Smooth muscle cell (in vitro differentiated cells): ENCODE results near the gene COPB1. TPM values are rescaled to one million over a fixed set of nuclear protein-coding genes. Genes with fewer than 3 reads are reported as not detected.
A peak's percentile ranks its signal among the peaks of the same experiment; 100 is the strongest.

Experiments
- DNase-seq: peaks from one replicate; lab custom pipeline; 2025; ENCODE audit not compliant: unreplicated experiment; lab: John Stamatoyannopoulos, UW
- H2AFZ ChIP-seq: fragments of 200-600 bp; sonication (generic); 2 replicates; pipeline ENCODE4 v1.6.0; 2016; ENCODE audit warnings: antibody characterized with exemption, low read depth, mild to moderate bottlenecking
- H3F3A ChIP-seq: fragments of 200-600 bp; sonication (generic); 2 replicates; pipeline ENCODE4 v1.6.0; 2017; ENCODE audit warnings: antibody characterized with exemption, low read depth
- H3K27ac ChIP-seq: fragments of 200-600 bp; sonication (generic); 2 replicates; pipeline ENCODE4 v1.5.1; 2016; ENCODE audit warnings: low read depth, mild to moderate bottlenecking
- H3K27me3 ChIP-seq: fragments of 200-600 bp; sonication (generic); 2 replicates; pipeline ENCODE4 v1.6.1; 2016; ENCODE audit warnings: low read depth, mild to moderate bottlenecking
- H3K36me3 ChIP-seq: fragments of 200-600 bp; sonication (generic); 2 replicates; pipeline ENCODE4 v1.5.1; 2016; ENCODE audit warnings: low read depth
- H3K4me1 ChIP-seq: fragments of 200-600 bp; sonication (generic); 2 replicates; pipeline ENCODE4 v1.5.1; 2016; ENCODE audit warnings: low read depth
- H3K4me2 ChIP-seq: fragments of 200-600 bp; sonication (generic); 2 replicates; pipeline ENCODE4 v1.6.0; 2016; ENCODE audit warnings: mild to moderate bottlenecking
- H3K4me3 ChIP-seq: fragments of 200-600 bp; sonication (generic); 2 replicates; pipeline ENCODE4 v1.5.1; 2016; ENCODE audit warnings: mild to moderate bottlenecking
- H3K79me2 ChIP-seq: fragments of 200-600 bp; sonication (generic); 2 replicates; pipeline ENCODE4 v1.6.0; 2016; ENCODE audit warnings: low read depth, mild to moderate bottlenecking
- H3K9ac ChIP-seq: fragments of 200-600 bp; sonication (generic); 2 replicates; pipeline ENCODE4 v1.6.0; 2016; ENCODE audit warnings: low read depth
- H3K9me3 ChIP-seq: fragments of 200-600 bp; sonication (generic); replicated peaks from 2 replicates; pipeline ENCODE4 v1.5.1; 2016; ENCODE audit warnings: low read depth
- H4K20me1 ChIP-seq: fragments of 200-600 bp; sonication (generic); 2 replicates; pipeline ENCODE4 v1.6.0; 2016; ENCODE audit warnings: low read depth
- WGBS: methylation state at CpG from one replicate; pipeline ENCODE4 v1.1.7; 2016; ENCODE audit warnings: low lambda C conversion rate; 5-methylcytosine and 5-hydroxymethylcytosine counted together
- polyA plus RNA-seq: library from polyadenylated mRNA; unstranded; fragments of >200 nt; fragmentation: Nextera tagmentation; extraction: Ambion mirVana; gene quantifications from 2 replicates; pipeline ENCODE4 v1.2.1, GENCODE V29; 2016
- total RNA-seq: library from RNA; depleted of rRNA; stranded (reverse); fragments of >200 nt; gene quantifications from 2 replicates; pipeline ENCODE4 v1.2.3, GENCODE V29; 2014
- TF ChIP-seq, protein P1 (sequence below): fragments of 200-600 bp; sonication (generic); IDR thresholded peaks from 2 replicates; pipeline ENCODE4 v1.5.1; 2017; ENCODE audit warnings: borderline replicate concordance, mild to moderate bottlenecking, antibody characterized with exemption; ENCODE audit not compliant: insufficient read depth, poor library complexity, severe bottlenecking

Gene COPB1
- total and polyA plus RNA-seq, 2 experiments from 2014 or later, result 135 to 299 TPM

DNA sequence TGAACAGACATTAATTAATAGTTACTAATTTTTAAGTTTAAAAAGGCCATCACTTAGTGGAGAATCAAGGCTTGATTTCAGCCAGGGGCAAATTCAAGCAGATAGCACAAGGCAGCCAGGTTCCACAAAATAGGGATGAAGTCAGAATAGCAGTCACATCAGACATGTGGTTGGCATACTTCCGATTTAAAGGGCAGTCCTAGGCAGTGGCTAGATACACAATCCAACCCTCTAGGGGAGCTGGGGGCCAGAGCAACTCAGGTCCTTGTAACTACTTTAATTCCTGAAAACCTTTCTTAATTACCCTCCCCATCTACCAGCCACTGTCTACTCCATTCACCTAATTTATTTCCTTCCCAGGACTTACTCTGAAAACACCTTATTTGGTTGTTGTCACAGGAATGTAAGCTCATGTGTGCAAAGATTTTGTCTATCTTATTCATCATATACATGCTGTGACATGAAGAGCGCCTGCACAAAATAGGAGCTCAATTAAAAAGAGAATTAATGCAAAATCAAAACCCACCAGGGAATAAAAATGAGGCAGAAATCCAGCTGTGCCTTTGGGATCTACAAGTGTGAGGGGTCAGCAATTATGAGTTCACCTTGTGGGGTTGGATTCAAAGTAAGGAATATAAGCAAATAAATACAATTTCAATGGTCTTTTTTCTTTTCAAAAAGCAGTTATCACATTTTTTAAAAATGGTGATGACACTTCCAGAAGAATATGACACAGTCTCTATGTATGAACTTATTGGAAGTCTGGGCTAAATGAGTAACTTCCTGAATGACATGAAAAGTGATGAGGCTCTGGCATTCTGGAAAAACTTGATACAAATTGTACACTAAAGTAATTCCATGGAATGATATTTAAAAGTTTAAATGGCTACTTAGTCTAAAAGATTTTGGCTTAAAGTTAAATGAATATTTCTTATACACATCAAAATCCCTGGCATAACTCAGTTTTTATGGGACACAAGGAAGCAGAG lies 53.8 kb downstream of the COPB1 start:
- TF ChIP-seq, protein P1, sequence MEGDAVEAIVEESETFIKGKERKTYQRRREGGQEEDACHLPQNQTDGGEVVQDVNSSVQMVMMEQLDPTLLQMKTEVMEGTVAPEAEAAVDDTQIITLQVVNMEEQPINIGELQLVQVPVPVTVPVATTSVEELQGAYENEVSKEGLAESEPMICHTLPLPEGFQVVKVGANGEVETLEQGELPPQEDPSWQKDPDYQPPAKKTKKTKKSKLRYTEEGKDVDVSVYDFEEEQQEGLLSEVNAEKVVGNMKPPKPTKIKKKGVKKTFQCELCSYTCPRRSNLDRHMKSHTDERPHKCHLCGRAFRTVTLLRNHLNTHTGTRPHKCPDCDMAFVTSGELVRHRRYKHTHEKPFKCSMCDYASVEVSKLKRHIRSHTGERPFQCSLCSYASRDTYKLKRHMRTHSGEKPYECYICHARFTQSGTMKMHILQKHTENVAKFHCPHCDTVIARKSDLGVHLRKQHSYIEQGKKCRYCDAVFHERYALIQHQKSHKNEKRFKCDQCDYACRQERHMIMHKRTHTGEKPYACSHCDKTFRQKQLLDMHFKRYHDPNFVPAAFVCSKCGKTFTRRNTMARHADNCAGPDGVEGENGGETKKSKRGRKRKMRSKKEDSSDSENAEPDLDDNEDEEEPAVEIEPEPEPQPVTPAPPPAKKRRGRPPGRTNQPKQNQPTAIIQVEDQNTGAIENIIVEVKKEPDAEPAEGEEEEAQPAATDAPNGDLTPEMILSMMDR, result no peak
- DNase-seq, result no peak
- Histone ChIP-seq H3K27me3 (no peaks in the 10 kb centered on the region), H3K27ac (peak overlapping the region; percentile 60), H3K4me3 (no peak overlapping the region), H3K9ac (no peak overlapping the region), H3K4me1 (no peaks in the 10 kb centered on the region), H3F3A (no peaks in the 10 kb centered on the region), H4K20me1 (no peaks in the 10 kb centered on the region), H3K79me2 (no peaks in the 10 kb centered on the region), H3K4me2 (no peak overlapping the region), H2AFZ (no peak overlapping the region), H3K36me3 (no peaks in the 10 kb centered on the region), H3K9me3 (no peaks in the 10 kb centered on the region)
- WGBS, result 90% methylated on average over 2 of the region's 2 CpGs

DNA sequence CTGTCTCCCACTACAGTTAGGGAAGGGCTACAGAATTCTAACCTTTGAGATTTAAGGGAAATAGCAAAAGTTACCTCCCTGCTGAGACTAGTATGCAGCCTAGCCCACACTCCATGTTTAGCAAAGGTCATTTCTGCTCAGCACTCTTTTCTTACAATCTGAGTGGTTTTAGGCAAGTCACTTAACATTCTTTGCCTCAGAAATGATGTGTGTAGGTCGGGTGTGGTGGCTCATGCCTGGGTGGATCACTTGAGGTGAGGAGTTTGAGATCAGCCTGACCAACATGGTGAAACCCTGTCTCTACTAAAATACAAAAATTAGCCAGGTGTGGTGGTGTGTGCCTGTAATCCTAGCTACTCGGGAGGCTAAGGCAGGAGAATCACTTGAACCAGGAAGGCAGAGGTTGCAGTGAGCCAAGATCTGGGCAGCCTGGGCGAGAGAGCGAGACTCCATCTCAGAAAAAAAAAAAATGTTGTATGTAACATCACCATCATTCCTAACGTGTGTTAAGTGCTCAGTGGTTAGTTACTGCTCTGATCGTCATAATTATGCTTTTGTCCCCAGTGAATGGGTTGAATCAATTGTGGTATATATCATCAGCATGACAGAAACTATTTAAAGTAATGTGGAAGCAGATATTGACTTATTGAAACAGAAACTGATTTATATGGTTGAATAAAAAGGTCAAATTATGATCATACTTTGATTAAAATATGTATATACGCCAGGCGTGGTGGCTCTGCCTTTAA lies 55.0 kb downstream of the COPB1 start:
- TF ChIP-seq, protein P1, result no peak
- Histone ChIP-seq H3K4me2 (no peak overlapping the region), H3K79me2 (no peaks in the 10 kb centered on the region), H2AFZ (no peak overlapping the region), H3F3A (no peaks in the 10 kb centered on the region), H3K4me1 (no peaks in the 10 kb centered on the region), H3K9ac (no peak overlapping the region), H3K36me3 (no peaks in the 10 kb centered on the region), H3K27ac (no peak overlapping the region), H3K9me3 (no peaks in the 10 kb centered on the region), H4K20me1 (no peaks in the 10 kb centered on the region), H3K27me3 (no peaks in the 10 kb centered on the region), H3K4me3 (no peak overlapping the region)
- DNase-seq, result no peak
- WGBS, result 93% methylated on average over 8 of the region's 8 CpGs

DNA sequence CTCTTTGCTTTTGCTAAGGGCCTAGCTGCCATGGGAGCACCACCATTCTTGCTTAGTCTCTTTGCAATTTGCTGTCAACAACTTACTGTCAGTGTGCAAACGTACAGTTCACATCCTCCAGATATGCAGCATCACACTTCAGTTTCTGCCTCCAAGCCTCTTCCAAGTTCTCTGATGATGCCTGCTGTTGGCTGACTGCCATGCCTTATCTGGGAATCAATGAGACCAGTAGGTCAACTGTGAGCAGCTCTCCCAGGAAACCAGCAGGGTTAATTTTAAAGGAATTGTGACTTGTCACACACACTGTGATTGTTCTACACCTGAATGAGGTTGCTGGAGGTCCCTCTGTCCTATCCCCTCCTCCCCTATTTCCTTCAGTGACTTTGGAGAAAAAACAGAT lies 56.0 kb downstream of the COPB1 start:
- H2AFZ ChIP-seq, result no peak overlapping the region
- no peak overlapping the region for H3K27ac ChIP-seq
- whole genome bisulfite sequencing, result 57% methylated on average over 1 of the region's 1 CpG
- H3K27me3 ChIP-seq, result no peaks in the 10 kb centered on the region
- no peak for DNase-seq
- TF ChIP-seq, protein P1, result no peak
- no peaks in the 10 kb centered on the region for H3K4me1 ChIP-seq
- no peaks in the 10 kb centered on the region for H3K9me3 ChIP-seq
- no peaks in the 10 kb centered on the region for H3F3A ChIP-seq
- no peaks in the 10 kb centered on the region for H3K79me2 ChIP-seq
- H3K36me3 ChIP-seq, result no peaks in the 10 kb centered on the region
- H4K20me1 ChIP-seq, result no peaks in the 10 kb centered on the region
- no peak overlapping the region for H3K9ac ChIP-seq
- no peak overlapping the region for H3K4me3 ChIP-seq
- no peak overlapping the region for H3K4me2 ChIP-seq
